Measurements from ENCODE around the gene SLC44A1. TPM values are rescaled to one million over a fixed set of nuclear protein-coding genes. Genes with fewer than 3 reads are reported as not detected.
A peak's percentile ranks its signal among the peaks of the same experiment; 100 is the strongest.

The SLC44A1 gene
- total RNA-seq, 1 donor from 2014 or later = 55.2 TPM

DNA sequence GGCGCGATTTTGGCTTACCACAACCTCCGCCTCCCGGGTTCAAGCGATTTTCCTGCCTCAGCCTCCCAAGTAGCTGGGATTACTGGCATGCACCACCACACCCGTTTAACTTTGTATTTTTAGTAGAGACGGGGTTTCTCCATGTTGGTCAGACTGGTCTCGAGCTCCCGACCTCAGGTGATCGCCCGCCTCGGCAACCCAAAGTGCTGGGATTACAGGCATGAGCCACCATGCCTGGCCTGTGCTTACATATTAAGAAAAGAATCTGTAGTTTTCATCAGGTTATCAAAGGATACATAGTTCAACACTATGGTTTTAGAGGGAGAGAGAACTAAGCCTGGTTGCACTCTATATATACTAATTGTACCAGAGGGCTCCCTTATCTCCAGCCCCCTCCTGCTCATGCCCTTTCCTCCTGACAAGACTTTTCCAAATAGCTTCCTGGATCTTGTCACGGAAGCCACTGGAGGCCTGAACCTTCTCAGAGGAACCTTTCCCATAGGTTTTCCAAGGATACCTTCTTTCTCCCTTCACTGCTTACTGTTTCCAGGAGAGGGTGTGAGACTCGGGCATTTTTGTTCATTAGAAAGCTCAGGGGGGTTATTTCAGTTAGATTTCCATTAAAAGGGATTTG is 53.1 kb downstream of the SLC44A1 start:
- intact Hi-C loops (cut with DNase I) = no loop called here
- Histone ChIP-seq H3K27ac (no peak overlapping the region), H3K4me1 (peaks cover 13% of the 10 kb centered on the region), H3K27me3 (ENCODE audit: low read depth) (no peaks in the 10 kb centered on the region), H3K4me3 (no peak overlapping the region), H3K36me3 (peaks cover 18% of the 10 kb centered on the region), H3K9me3 (no peaks in the 10 kb centered on the region)
- DNase-seq (no peak), ATAC-seq (no peak)
- TF ChIP-seq CTCF (IDR thresholded peaks at IDR 0.05) = no peak

- DNase-seq (no peak), ATAC-seq (peak; percentile 52 to 70)
- peaks cover 13% of the 10 kb centered on the region for H3K4me1 ChIP-seq
- H3K4me3 ChIP-seq = no peak overlapping the region
- H3K27me3 ChIP-seq (ENCODE audit: low read depth) = no peaks in the 10 kb centered on the region
- intact Hi-C loops (cut with DNase I) = no loop called here
- no peaks in the 10 kb centered on the region for H3K9me3 ChIP-seq
- H3K36me3 ChIP-seq = peaks cover 18% of the 10 kb centered on the region
- TF ChIP-seq CTCF (IDR thresholded peaks at IDR 0.05) = no peak
- peak overlapping the region; percentile 51 for H3K27ac ChIP-seq
Measured at GRCh38 chr9:105299190-105299854, 54.9 kb downstream of the SLC44A1 start.

DNA sequence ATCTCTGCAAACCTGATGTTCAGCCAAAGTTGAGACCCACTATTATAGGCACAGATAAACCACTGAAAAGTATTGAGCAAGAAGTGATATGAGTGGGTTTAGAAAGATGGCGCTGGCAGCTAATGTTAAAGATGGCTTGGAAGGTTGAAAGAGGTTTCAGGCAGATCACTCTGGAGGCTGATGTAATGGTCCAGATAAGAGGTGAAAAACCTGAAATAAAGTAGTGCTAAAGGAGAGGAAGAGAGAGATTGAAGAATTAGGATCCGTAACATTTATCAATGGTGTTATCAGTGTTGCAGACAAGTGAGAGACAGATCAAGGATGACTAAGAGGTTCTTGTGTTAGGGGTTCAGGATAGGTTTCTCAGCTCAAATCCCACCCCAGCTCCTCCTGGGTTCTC is 58.3 kb downstream of the SLC44A1 start:
- no peak overlapping the region for H3K27ac ChIP-seq
- peaks cover 18% of the 10 kb centered on the region for H3K36me3 ChIP-seq
- no peak for DNase-seq
- ATAC-seq = no peak
- no peak for TF ChIP-seq CTCF (IDR thresholded peaks at IDR 0.05)
- no peaks in the 10 kb centered on the region for H3K9me3 ChIP-seq
- H3K4me3 ChIP-seq = no peak overlapping the region
- H3K27me3 ChIP-seq (ENCODE audit: low read depth) = no peaks in the 10 kb centered on the region
- H3K4me1 ChIP-seq = peaks cover 6% of the 10 kb centered on the region
- intact Hi-C loops (cut with DNase I) = no loop called here

DNA sequence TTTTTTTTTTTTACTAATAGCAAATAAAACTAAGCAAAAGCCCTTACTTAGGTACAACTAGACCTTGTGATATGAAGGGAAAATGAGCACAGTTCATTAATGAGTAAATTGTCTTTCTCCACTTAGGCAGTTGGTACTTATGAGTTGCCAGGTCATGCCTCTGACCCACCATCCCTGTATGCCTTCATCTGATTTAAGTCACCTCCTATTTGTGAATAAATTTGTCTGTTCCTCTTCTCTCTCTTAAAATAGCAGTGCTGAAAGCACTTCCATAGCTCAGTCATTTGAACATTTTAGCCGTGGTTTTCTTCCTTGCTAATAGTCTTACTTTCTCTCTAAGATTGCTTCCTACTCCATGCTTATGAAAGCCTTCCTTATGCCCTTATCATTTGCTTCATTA is 61.4 kb downstream of the SLC44A1 start:
- peaks cover 12% of the 10 kb centered on the region for H3K4me1 ChIP-seq
- intact Hi-C loops (cut with DNase I) = no loop called here
- no peak for TF ChIP-seq CTCF (IDR thresholded peaks at IDR 0.05)
- no peak overlapping the region for H3K4me3 ChIP-seq
- ATAC-seq = no peak
- H3K9me3 ChIP-seq = no peaks in the 10 kb centered on the region
- H3K27ac ChIP-seq = no peak overlapping the region
- DNase-seq = no peak
- no peaks in the 10 kb centered on the region for H3K27me3 ChIP-seq (ENCODE audit: low read depth)
- peaks cover 2% of the 10 kb centered on the region for H3K36me3 ChIP-seq

DNA sequence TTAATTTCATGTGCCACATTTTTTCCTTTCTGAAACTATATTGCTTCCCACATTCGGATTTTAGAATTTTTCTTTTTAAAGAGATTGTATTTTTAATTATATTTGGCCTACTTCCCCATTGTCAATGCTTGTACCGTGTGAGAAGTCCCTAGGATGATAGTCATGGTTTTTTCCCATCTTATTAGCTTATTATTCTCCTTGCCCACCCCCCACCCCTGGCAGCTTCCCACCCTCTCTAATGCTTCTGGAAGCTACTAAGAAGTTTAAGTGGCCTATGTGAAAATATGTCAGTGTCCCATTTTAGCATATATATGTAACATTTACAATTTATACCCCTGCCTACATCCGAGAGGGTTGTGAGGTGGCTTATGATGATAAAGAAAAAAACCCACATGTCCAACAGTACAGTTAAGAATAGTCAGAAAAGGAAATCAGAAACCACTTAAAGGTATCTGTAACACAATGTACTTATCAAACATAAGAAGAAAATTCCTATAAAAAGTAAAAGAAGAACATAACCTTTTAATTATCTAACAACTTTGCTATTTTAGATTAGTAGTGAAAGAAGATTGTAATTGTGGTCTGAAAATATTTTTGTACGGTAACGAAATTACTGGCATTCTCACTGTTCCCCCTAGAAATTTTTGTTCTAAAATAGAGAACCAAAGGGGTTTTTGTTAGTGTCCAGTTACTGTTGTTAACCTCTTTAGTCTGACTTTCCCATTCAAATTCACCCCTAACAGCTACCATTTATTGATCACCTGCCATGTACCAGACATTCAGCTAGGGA is 62.1 kb downstream of the SLC44A1 start:
- DNase-seq (no peak), ATAC-seq (no peak)
- H3K9me3 ChIP-seq = no peaks in the 10 kb centered on the region
- no peaks in the 10 kb centered on the region for H3K27me3 ChIP-seq (ENCODE audit: low read depth)
- no peak overlapping the region for H3K4me3 ChIP-seq
- intact Hi-C loops (cut with DNase I) = no loop called here
- no peak for TF ChIP-seq CTCF (IDR thresholded peaks at IDR 0.05)
- no peaks in the 10 kb centered on the region for H3K36me3 ChIP-seq
- peaks cover 12% of the 10 kb centered on the region for H3K4me1 ChIP-seq
- no peak overlapping the region for H3K27ac ChIP-seq
